SK-N-SH treated with all-trans-retinoic acid at 6 μM for 48 hours (cell line): Measurements from ENCODE around the gene CLTRN.

Experiments
- ARNTL ChIP-seq: fragments of 450-650 bp; formaldehyde crosslinking; IDR thresholded peaks from 2 replicates; pipeline ENCODE4 v1.5.0; 2020; ENCODE audit warnings: low read depth, mild to moderate bottlenecking, moderate library complexity, borderline replicate concordance
- GLIS3 ChIP-seq: fragments of 250-450 bp; sonication (Bioruptor Pico); IDR thresholded peaks from 2 replicates; pipeline ENCODE4 v1.5.0; 2020; ENCODE audit warnings: mild to moderate bottlenecking, moderate library complexity
- OSR1 ChIP-seq: fragments of 250-450 bp; sonication (Bioruptor Pico); IDR thresholded peaks from 2 replicates; pipeline ENCODE4 v1.8.0; 2022; ENCODE audit warnings: moderate library complexity, mild to moderate bottlenecking, inconsistent platforms
- PPARA ChIP-seq: fragments of 250-450 bp; sonication (Bioruptor Pico); IDR thresholded peaks from 2 replicates; pipeline ENCODE4 v1.5.0; 2020; ENCODE audit warnings: mild to moderate bottlenecking, borderline replicate concordance
- TOX ChIP-seq: fragments of 250-450 bp; sonication (Bioruptor Pico); IDR thresholded peaks from 2 replicates; pipeline ENCODE4 v1.8.0; 2021; ENCODE audit warnings: mild to moderate bottlenecking, moderate library complexity, borderline replicate concordance
- ZFP30 ChIP-seq: fragments of 450-650 bp; formaldehyde crosslinking; IDR thresholded peaks from 2 replicates; pipeline ENCODE4 v1.5.0; 2022; ENCODE audit warnings: mild to moderate bottlenecking, moderate library complexity
- ZNF565 ChIP-seq: fragments of 450-650 bp; formaldehyde crosslinking; conservative IDR thresholded peaks from 2 replicates; pipeline ENCODE4 v1.5.0; 2020; ENCODE audit warnings: low read depth, mild to moderate bottlenecking, moderate library complexity
- ZNF70 ChIP-seq: fragments of 450-650 bp; formaldehyde crosslinking; IDR thresholded peaks from 2 replicates; pipeline ENCODE4 v1.5.0; 2020; ENCODE audit warnings: mild to moderate bottlenecking, moderate library complexity
- ZNF8 ChIP-seq: fragments of 450-650 bp; formaldehyde crosslinking; IDR thresholded peaks from 2 replicates; pipeline ENCODE4 v1.5.0; 2020; ENCODE audit warnings: mild to moderate bottlenecking, moderate library complexity
- TF ChIP-seq, protein P1 (sequence below): fragments of 250-450 bp; sonication (Bioruptor Pico); IDR thresholded peaks from 2 replicates; pipeline ENCODE4 v1.8.0; 2021; ENCODE audit warnings: low read depth, mild to moderate bottlenecking, moderate library complexity, borderline replicate concordance
- TF ChIP-seq, protein P2 (sequence below): fragments of 250-450 bp; sonication (Bioruptor Pico); IDR thresholded peaks from 2 replicates; pipeline ENCODE4 v1.5.1; 2020; ENCODE audit warnings: low read depth, mild to moderate bottlenecking, moderate library complexity
- TF ChIP-seq, protein P3 (sequence below): fragments of 250-450 bp; sonication (Bioruptor Pico); IDR thresholded peaks from 2 replicates; pipeline ENCODE4 v1.8.0; 2020; ENCODE audit warnings: mild to moderate bottlenecking, moderate library complexity, borderline replicate concordance
- TF ChIP-seq, protein P4 (sequence below): fragments of 250-450 bp; sonication (Bioruptor Pico); IDR thresholded peaks from 2 replicates; pipeline ENCODE4 v1.5.1; 2021; ENCODE audit warnings: mild to moderate bottlenecking, moderate library complexity

- TF ChIP-seq, protein P1, sequence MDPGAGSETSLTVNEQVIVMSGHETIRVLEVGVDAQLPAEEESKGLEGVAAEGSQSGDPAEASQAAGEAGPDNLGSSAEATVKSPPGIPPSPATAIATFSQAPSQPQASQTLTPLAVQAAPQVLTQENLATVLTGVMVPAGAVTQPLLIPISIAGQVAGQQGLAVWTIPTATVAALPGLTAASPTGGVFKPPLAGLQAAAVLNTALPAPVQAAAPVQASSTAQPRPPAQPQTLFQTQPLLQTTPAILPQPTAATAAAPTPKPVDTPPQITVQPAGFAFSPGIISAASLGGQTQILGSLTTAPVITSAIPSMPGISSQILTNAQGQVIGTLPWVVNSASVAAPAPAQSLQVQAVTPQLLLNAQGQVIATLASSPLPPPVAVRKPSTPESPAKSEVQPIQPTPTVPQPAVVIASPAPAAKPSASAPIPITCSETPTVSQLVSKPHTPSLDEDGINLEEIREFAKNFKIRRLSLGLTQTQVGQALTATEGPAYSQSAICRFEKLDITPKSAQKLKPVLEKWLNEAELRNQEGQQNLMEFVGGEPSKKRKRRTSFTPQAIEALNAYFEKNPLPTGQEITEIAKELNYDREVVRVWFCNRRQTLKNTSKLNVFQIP = no peak
- TF ChIP-seq ARNTL (CRISPR knock-in tag) = no peak
- TF ChIP-seq TOX = no peak
- TF ChIP-seq PPARA (CRISPR knock-in tag) = no peak
- TF ChIP-seq, protein P2, sequence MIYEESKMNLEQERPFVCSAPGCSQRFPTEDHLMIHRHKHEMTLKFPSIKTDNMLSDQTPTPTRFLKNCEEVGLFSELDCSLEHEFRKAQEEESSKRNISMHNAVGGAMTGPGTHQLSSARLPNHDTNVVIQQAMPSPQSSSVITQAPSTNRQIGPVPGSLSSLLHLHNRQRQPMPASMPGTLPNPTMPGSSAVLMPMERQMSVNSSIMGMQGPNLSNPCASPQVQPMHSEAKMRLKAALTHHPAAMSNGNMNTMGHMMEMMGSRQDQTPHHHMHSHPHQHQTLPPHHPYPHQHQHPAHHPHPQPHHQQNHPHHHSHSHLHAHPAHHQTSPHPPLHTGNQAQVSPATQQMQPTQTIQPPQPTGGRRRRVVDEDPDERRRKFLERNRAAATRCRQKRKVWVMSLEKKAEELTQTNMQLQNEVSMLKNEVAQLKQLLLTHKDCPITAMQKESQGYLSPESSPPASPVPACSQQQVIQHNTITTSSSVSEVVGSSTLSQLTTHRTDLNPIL (CRISPR knock-in tag) = no peak
- TF ChIP-seq ZNF565 = no peak
- no peak for TF ChIP-seq ZNF70 (CRISPR knock-in tag)
- TF ChIP-seq, protein P3, sequence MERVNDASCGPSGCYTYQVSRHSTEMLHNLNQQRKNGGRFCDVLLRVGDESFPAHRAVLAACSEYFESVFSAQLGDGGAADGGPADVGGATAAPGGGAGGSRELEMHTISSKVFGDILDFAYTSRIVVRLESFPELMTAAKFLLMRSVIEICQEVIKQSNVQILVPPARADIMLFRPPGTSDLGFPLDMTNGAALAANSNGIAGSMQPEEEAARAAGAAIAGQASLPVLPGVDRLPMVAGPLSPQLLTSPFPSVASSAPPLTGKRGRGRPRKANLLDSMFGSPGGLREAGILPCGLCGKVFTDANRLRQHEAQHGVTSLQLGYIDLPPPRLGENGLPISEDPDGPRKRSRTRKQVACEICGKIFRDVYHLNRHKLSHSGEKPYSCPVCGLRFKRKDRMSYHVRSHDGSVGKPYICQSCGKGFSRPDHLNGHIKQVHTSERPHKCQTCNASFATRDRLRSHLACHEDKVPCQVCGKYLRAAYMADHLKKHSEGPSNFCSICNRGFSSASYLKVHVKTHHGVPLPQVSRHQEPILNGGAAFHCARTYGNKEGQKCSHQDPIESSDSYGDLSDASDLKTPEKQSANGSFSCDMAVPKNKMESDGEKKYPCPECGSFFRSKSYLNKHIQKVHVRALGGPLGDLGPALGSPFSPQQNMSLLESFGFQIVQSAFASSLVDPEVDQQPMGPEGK (CRISPR knock-in tag) = no peak
- TF ChIP-seq ZFP30 = no peak
- no peak for TF ChIP-seq GLIS3 (CRISPR knock-in tag)
- TF ChIP-seq, protein P4, sequence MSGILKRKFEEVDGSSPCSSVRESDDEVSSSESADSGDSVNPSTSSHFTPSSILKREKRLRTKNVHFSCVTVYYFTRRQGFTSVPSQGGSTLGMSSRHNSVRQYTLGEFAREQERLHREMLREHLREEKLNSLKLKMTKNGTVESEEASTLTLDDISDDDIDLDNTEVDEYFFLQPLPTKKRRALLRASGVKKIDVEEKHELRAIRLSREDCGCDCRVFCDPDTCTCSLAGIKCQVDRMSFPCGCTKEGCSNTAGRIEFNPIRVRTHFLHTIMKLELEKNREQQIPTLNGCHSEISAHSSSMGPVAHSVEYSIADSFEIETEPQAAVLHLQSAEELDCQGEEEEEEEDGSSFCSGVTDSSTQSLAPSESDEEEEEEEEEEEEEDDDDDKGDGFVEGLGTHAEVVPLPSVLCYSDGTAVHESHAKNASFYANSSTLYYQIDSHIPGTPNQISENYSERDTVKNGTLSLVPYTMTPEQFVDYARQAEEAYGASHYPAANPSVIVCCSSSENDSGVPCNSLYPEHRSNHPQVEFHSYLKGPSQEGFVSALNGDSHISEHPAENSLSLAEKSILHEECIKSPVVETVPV = no peak
- no peak for TF ChIP-seq ZNF8
- no peak for TF ChIP-seq OSR1 (CRISPR knock-in tag)
These were observed 10.4 kb upstream of the CLTRN start for GRCh38 chrX:15674841-15675489.
